Measurements from ENCODE around the gene RNPEPL1. TPM values are rescaled to one million over a fixed set of nuclear protein-coding genes. Genes with fewer than 3 reads are reported as not detected.

Gene RNPEPL1
- total and polyA plus RNA-seq, 8 donors = 20.9 to 99.2 (median 27.8) TPM

DNA sequence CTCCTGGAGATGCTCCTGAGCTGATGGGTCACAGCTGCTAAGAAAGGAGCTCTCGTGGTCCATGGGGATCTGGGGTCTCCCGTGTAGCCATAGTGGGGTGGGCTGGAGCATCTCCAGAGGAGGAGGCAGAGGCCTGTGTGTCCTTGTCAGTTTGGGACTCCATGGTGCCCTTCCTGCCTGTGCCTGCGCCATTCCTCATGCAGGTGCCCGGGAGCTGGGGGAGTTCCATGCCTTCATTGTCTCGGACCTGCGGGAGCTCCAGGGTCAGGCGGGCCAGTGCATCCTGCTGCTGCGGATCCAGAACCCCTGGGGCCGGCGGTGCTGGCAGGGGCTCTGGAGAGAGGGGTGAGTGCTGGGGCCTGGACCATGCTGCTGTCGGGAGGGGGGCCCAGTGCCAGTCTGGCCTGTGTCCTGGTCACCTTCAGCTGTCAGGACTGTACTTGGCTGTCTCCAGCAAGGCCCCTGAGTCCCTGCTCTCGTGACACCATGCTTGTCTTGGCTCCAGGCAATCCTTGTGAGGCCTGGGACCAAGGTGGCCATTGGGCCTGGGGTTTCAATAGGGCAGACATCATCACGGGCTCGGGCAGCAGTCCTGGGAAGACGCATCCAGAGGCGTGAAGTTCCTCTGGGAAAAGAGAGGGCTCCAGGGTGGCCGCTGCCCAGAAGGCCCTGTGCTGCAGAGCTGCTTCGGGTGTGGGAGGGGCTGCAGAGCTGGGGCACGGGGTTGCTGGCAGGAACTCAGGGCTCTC is 25.6 kb downstream of the RNPEPL1 start:
- DNase-seq = peak in 2 of 4 donors; percentile 24 to 72
- ATAC-seq = no peak
- intact Hi-C loops (cut with DNase I) = no loop called here
- no peak overlapping the region for H3K27ac ChIP-seq
- H3K36me3 ChIP-seq = peaks cover 0 to 95% of the 10 kb centered on the region in 2 donors
- no peaks in the 10 kb centered on the region for H3K9me3 ChIP-seq
- TF ChIP-seq, protein P1, sequence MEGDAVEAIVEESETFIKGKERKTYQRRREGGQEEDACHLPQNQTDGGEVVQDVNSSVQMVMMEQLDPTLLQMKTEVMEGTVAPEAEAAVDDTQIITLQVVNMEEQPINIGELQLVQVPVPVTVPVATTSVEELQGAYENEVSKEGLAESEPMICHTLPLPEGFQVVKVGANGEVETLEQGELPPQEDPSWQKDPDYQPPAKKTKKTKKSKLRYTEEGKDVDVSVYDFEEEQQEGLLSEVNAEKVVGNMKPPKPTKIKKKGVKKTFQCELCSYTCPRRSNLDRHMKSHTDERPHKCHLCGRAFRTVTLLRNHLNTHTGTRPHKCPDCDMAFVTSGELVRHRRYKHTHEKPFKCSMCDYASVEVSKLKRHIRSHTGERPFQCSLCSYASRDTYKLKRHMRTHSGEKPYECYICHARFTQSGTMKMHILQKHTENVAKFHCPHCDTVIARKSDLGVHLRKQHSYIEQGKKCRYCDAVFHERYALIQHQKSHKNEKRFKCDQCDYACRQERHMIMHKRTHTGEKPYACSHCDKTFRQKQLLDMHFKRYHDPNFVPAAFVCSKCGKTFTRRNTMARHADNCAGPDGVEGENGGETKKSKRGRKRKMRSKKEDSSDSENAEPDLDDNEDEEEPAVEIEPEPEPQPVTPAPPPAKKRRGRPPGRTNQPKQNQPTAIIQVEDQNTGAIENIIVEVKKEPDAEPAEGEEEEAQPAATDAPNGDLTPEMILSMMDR (IDR thresholded peaks at IDR 0.05) = no peak
- H3K27me3 ChIP-seq = no peaks in the 10 kb centered on the region
- H3K4me1 ChIP-seq = peaks cover 0 to 1% of the 10 kb centered on the region in 2 donors
- no peak overlapping the region for H3K4me3 ChIP-seq

DNA sequence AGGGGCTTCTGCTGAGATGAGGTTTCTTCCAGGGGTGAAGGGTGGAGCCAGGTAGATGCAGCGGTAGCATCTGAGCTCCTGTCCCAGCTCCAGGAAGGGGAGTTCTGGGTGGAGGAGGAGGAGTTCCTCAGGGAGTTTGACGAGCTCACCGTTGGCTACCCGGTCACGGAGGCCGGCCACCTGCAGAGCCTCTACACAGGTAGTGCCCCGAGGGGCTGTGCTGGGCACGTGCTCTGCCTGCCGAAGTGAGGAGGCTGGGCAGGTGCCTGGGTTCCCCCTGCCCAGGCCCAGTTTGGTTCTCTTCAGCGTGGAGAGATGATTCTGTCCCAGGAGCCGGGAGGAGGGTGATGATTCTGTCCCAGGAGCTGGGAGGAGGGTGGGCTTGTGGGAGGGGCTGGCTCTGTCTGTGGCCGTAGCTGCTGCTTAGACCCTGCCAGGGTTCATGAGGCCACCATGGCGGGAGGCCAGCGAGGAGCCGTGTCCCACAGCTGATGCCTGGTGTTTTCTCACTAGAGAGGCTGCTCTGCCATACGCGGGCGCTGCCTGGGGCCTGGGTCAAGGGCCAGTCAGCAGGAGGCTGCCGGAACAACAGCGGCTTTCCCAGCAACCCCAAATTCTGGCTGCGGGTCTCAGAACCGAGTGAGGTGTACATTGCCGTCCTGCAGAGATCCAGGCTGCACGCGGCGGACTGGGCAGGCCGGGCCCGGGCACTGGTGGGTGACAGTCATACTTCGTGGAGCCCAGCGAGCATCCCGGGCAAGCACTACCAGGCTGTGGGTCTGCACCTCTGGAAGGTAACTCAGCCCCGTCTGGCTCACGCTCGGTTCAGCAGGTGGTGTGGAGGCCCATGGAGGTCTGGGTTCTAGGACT is 26.5 kb downstream of the RNPEPL1 start:
- Histone ChIP-seq H3K4me3 (no peak overlapping the region), H3K36me3 (peaks cover 0 to 99% of the 10 kb centered on the region in 2 donors), H3K27me3 (no peaks in the 10 kb centered on the region), H3K9me3 (no peaks in the 10 kb centered on the region), H3K4me1 (no peaks in the 10 kb centered on the region), H3K27ac (no peak overlapping the region)
- intact Hi-C loops (cut with DNase I) = no loop called here
- TF ChIP-seq, protein P1 (IDR thresholded peaks at IDR 0.05) = no peak
- no peak for ATAC-seq
- DNase-seq = peak in 2 of 4 donors; percentile 28 to 72

DNA sequence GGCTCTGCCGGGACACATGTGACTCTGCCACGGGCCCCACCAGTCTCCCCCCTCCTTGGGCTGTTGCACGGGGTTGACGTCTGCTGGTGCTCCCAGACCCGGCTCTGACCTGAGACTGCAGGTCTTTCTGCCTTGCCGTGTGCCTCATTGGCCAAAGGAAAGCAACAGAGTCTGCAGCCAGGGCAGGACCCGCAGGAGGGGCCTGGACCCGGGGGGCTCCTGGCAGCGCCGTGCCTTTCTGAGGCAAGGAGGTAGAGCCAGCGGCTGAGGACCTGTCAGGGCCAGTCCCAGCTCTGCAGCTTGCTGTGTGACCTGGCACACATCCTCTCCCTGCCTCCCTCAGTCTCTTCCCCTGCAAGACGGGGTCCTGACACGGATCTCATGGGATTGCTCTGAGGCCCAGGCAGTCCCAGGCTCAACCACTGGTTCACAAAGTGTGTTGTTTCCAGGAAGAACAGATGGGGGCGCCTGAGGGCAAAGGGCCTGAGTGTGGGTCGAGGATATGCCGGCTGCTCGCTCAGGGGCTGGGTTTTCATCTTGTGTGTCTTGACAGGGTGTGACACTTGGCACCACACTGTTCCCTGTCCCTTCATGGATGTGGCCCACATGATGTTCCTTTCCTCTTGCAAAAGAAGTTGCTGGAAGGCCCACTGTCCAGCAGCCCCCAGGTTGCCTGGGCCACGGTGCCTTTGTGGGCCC is 27.2 kb downstream of the RNPEPL1 start:
- intact Hi-C loops (cut with DNase I) = no loop called here
- TF ChIP-seq, protein P1 (IDR thresholded peaks at IDR 0.05) = no peak
- Histone ChIP-seq H3K4me1 (no peaks in the 10 kb centered on the region), H3K36me3 (peaks cover 0 to 98% of the 10 kb centered on the region in 2 donors), H3K9me3 (no peaks in the 10 kb centered on the region), H3K27ac (no peak overlapping the region), H3K27me3 (no peaks in the 10 kb centered on the region), H3K4me3 (no peak overlapping the region)
- peak in 1 of 4 donors; percentile 28 for DNase-seq
- ATAC-seq = peak; percentile 34

DNA sequence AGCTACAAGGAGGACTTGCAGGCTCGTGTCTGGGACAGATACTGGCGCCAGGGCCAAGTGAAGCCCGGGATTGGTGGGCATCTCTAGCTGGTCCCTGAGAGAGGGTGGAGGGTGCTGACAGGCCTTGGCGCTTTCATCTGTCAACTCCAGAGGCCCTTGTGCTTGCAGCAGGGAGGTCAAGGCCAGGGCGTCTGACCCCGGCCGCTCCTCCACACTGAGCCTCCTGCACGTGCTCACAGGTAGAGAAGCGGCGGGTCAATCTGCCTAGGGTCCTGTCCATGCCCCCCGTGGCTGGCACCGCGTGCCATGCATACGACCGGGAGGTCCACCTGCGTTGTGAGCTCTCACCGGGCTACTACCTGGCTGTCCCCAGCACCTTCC is 27.8 kb downstream of the RNPEPL1 start:
- DNase-seq = peak in 2 of 4 donors; percentile 23 to 56
- intact Hi-C loops (cut with DNase I) = no loop called here
- Histone ChIP-seq H3K4me3 (no peak overlapping the region), H3K27me3 (no peaks in the 10 kb centered on the region), H3K27ac (no peak overlapping the region), H3K4me1 (no peaks in the 10 kb centered on the region), H3K9me3 (no peaks in the 10 kb centered on the region), H3K36me3 (peaks cover 0 to 98% of the 10 kb centered on the region in 2 donors)
- no peak for ATAC-seq
- TF ChIP-seq, protein P1 (IDR thresholded peaks at IDR 0.05) = no peak
